ENCODE measurements around the gene SORCS2.

The SORCS2 gene

GRCh38 chr4:7477695-7478094, 285.4 kb downstream of the SORCS2 start:
- no peak for DNase-seq
- Histone ChIP-seq H3K23ac (ENCODE audit: low read length) (no peak overlapping the region), H3K79me2 (ENCODE audit: control insufficient read depth, insufficient read depth, low read length, poor library complexity) (no peaks in the 10 kb centered on the region), H3K27ac (ENCODE audit: low read depth, low read length) (no peak overlapping the region), H3K9me3 (ENCODE audit: insufficient read depth, low read depth, low read length) (peaks cover 11% of the 10 kb centered on the region), H3K14ac (ENCODE audit: low read length) (no peak overlapping the region), H3K4ac (ENCODE audit: low read depth, low read length) (no peak overlapping the region), H3K4me3 (ENCODE audit: low read depth, low read length) (no peak overlapping the region), H2AFZ (ENCODE audit: insufficient read depth, low read length, poor library complexity) (no peak overlapping the region), H3K27me3 (ENCODE audit: insufficient read depth, low read length) (no peaks in the 10 kb centered on the region), H4K8ac (ENCODE audit: low read depth, low read length) (no peak overlapping the region), H4K91ac (ENCODE audit: low read depth, low read length) (no peak overlapping the region), H2BK120ac (ENCODE audit: insufficient read depth, low read length, poor library complexity) (no peak overlapping the region), H3K36me3 (ENCODE audit: control insufficient read depth in 1 of 2, insufficient read depth in 2 of 2, low read length in 2 of 2) (no peaks in the 10 kb centered on the region), H3K79me1 (ENCODE audit: low read length) (no peaks in the 10 kb centered on the region), H3K18ac (ENCODE audit: low read length) (no peak overlapping the region), H2BK5ac (ENCODE audit: low read depth, low read length, poor library complexity) (no peak overlapping the region), H2AK5ac (ENCODE audit: low read length) (no peak overlapping the region), H3K4me2 (ENCODE audit: low read length) (no peak overlapping the region), H2BK12ac (ENCODE audit: low read length) (no peak overlapping the region), H3K4me1 (ENCODE audit: control insufficient read depth in 1 of 2, insufficient read depth in 2 of 2, low read length in 2 of 2) (peaks cover 0 to 4% of the 10 kb centered on the region in 2 experiments), H3K9ac (ENCODE audit: low read length) (no peak overlapping the region), H4K12ac (ENCODE audit: low read depth, low read length) (no peak overlapping the region)
- WGBS (ENCODE audit: extremely low coverage, insufficient coverage, insufficient read length) = no CpG with 5 or more reads among the region's 7 CpGs

- Histone ChIP-seq H3K4me2 (ENCODE audit: low read length) (no peak overlapping the region), H3K4me3 (ENCODE audit: low read depth, low read length) (no peak overlapping the region), H3K9ac (ENCODE audit: low read length) (no peak overlapping the region), H4K12ac (ENCODE audit: low read depth, low read length) (no peak overlapping the region), H3K4ac (ENCODE audit: low read depth, low read length) (no peak overlapping the region), H3K14ac (ENCODE audit: low read length) (no peak overlapping the region), H3K4me1 (ENCODE audit: control insufficient read depth in 1 of 2, insufficient read depth in 2 of 2, low read length in 2 of 2) (peaks cover 0 to 4% of the 10 kb centered on the region in 2 experiments), H2AFZ (ENCODE audit: insufficient read depth, low read length, poor library complexity) (no peak overlapping the region), H4K8ac (ENCODE audit: low read depth, low read length) (no peak overlapping the region), H2BK12ac (ENCODE audit: low read length) (no peak overlapping the region), H4K91ac (ENCODE audit: low read depth, low read length) (no peak overlapping the region), H3K27me3 (ENCODE audit: insufficient read depth, low read length) (no peaks in the 10 kb centered on the region), H3K18ac (ENCODE audit: low read length) (no peak overlapping the region), H3K79me2 (ENCODE audit: control insufficient read depth, insufficient read depth, low read length, poor library complexity) (no peaks in the 10 kb centered on the region), H3K23ac (ENCODE audit: low read length) (no peak overlapping the region), H3K9me3 (ENCODE audit: insufficient read depth, low read depth, low read length) (peaks cover 11% of the 10 kb centered on the region), H2BK120ac (ENCODE audit: insufficient read depth, low read length, poor library complexity) (no peak overlapping the region), H3K36me3 (ENCODE audit: control insufficient read depth in 1 of 2, insufficient read depth in 2 of 2, low read length in 2 of 2) (no peaks in the 10 kb centered on the region), H2BK5ac (ENCODE audit: low read depth, low read length, poor library complexity) (no peak overlapping the region), H3K79me1 (ENCODE audit: low read length) (no peaks in the 10 kb centered on the region), H2AK5ac (ENCODE audit: low read length) (no peak overlapping the region), H3K27ac (ENCODE audit: low read depth, low read length) (no peak overlapping the region)
- no CpG with 5 or more reads among the region's 11 CpGs for WGBS (ENCODE audit: extremely low coverage, insufficient coverage, insufficient read length)
- DNase-seq = no peak
These were observed 286.3 kb downstream of the SORCS2 start for GRCh38 chr4:7478665-7479064.

GRCh38 chr4:7480423-7480822, 288.1 kb downstream of the SORCS2 start:
- no peaks in the 10 kb centered on the region for H3K27me3 ChIP-seq (ENCODE audit: insufficient read depth, low read length)
- no peak overlapping the region for H3K14ac ChIP-seq (ENCODE audit: low read length)
- H3K27ac ChIP-seq (ENCODE audit: low read depth, low read length) = no peak overlapping the region
- no peak overlapping the region for H2AK5ac ChIP-seq (ENCODE audit: low read length)
- H2BK5ac ChIP-seq (ENCODE audit: low read depth, low read length, poor library complexity) = no peak overlapping the region
- H3K4me2 ChIP-seq (ENCODE audit: low read length) = no peak overlapping the region
- no peaks in the 10 kb centered on the region for H3K79me1 ChIP-seq (ENCODE audit: low read length)
- H3K79me2 ChIP-seq (ENCODE audit: control insufficient read depth, insufficient read depth, low read length, poor library complexity) = no peaks in the 10 kb centered on the region
- no peak overlapping the region for H2BK120ac ChIP-seq (ENCODE audit: insufficient read depth, low read length, poor library complexity)
- no peak overlapping the region for H3K4ac ChIP-seq (ENCODE audit: low read depth, low read length)
- no peak for DNase-seq
- no peak overlapping the region for H4K12ac ChIP-seq (ENCODE audit: low read depth, low read length)
- H3K18ac ChIP-seq (ENCODE audit: low read length) = no peak overlapping the region
- H3K9ac ChIP-seq (ENCODE audit: low read length) = no peak overlapping the region
- no peak overlapping the region for H2BK12ac ChIP-seq (ENCODE audit: low read length)
- no CpG with 5 or more reads among the region's 16 CpGs for WGBS (ENCODE audit: extremely low coverage, insufficient coverage, insufficient read length)
- peaks cover 4% of the 10 kb centered on the region in 2 experiments for H3K4me1 ChIP-seq (ENCODE audit: control insufficient read depth in 1 of 2, insufficient read depth in 2 of 2, low read length in 2 of 2)
- no peak overlapping the region for H3K23ac ChIP-seq (ENCODE audit: low read length)
- H4K8ac ChIP-seq (ENCODE audit: low read depth, low read length) = no peak overlapping the region
- H3K9me3 ChIP-seq (ENCODE audit: insufficient read depth, low read depth, low read length) = peaks cover 9% of the 10 kb centered on the region
- no peaks in the 10 kb centered on the region for H3K36me3 ChIP-seq (ENCODE audit: control insufficient read depth in 1 of 2, insufficient read depth in 2 of 2, low read length in 2 of 2)
- H3K4me3 ChIP-seq (ENCODE audit: low read depth, low read length) = no peak overlapping the region
- H4K91ac ChIP-seq (ENCODE audit: low read depth, low read length) = no peak overlapping the region
- H2AFZ ChIP-seq (ENCODE audit: insufficient read depth, low read length, poor library complexity) = no peak overlapping the region

- Histone ChIP-seq H3K9ac (ENCODE audit: low read length) (no peak overlapping the region), H3K79me1 (ENCODE audit: low read length) (no peaks in the 10 kb centered on the region), H2AFZ (ENCODE audit: insufficient read depth, low read length, poor library complexity) (no peak overlapping the region), H3K14ac (ENCODE audit: low read length) (no peak overlapping the region), H2AK5ac (ENCODE audit: low read length) (no peak overlapping the region), H4K91ac (ENCODE audit: low read depth, low read length) (no peak overlapping the region), H4K12ac (ENCODE audit: low read depth, low read length) (no peak overlapping the region), H3K27me3 (ENCODE audit: insufficient read depth, low read length) (no peaks in the 10 kb centered on the region), H2BK120ac (ENCODE audit: insufficient read depth, low read length, poor library complexity) (no peak overlapping the region), H3K23ac (ENCODE audit: low read length) (no peak overlapping the region), H3K4me1 (ENCODE audit: control insufficient read depth in 1 of 2, insufficient read depth in 2 of 2, low read length in 2 of 2) (peaks cover 4% of the 10 kb centered on the region in 2 experiments), H4K8ac (ENCODE audit: low read depth, low read length) (no peak overlapping the region), H3K4ac (ENCODE audit: low read depth, low read length) (no peak overlapping the region), H3K4me2 (ENCODE audit: low read length) (no peak overlapping the region), H3K36me3 (ENCODE audit: control insufficient read depth in 1 of 2, insufficient read depth in 2 of 2, low read length in 2 of 2) (no peaks in the 10 kb centered on the region), H3K79me2 (ENCODE audit: control insufficient read depth, insufficient read depth, low read length, poor library complexity) (no peaks in the 10 kb centered on the region), H3K9me3 (ENCODE audit: insufficient read depth, low read depth, low read length) (peaks cover 9% of the 10 kb centered on the region), H3K27ac (ENCODE audit: low read depth, low read length) (no peak overlapping the region), H2BK5ac (ENCODE audit: low read depth, low read length, poor library complexity) (no peak overlapping the region), H3K18ac (ENCODE audit: low read length) (no peak overlapping the region), H3K4me3 (ENCODE audit: low read depth, low read length) (no peak overlapping the region), H2BK12ac (ENCODE audit: low read length) (no peak overlapping the region)
- no peak for DNase-seq
- no CpG with 5 or more reads among the region's 14 CpGs for WGBS (ENCODE audit: extremely low coverage, insufficient coverage, insufficient read length)
These were observed 288.9 kb downstream of the SORCS2 start for GRCh38 chr4:7481227-7481626.

Data from trophoblast cell (in vitro differentiated cells and primary cell).